HS-5 (cell line): Measurements from ENCODE around the gene MED12L.
A peak's percentile ranks its signal among the peaks of the same experiment; 100 is the strongest.
"Not testable (repeated sequence)": the region's sequence is repeated elsewhere in the genome, so short reads cannot be mapped to it uniquely, and the experiment has no call there.

ENCODE experiments used
- DNase-seq: peaks from one replicate; pipeline ENCODE4 v3.0.0-alpha.2; 2012; ENCODE audit warnings: low read depth

The MED12L gene

DNA sequence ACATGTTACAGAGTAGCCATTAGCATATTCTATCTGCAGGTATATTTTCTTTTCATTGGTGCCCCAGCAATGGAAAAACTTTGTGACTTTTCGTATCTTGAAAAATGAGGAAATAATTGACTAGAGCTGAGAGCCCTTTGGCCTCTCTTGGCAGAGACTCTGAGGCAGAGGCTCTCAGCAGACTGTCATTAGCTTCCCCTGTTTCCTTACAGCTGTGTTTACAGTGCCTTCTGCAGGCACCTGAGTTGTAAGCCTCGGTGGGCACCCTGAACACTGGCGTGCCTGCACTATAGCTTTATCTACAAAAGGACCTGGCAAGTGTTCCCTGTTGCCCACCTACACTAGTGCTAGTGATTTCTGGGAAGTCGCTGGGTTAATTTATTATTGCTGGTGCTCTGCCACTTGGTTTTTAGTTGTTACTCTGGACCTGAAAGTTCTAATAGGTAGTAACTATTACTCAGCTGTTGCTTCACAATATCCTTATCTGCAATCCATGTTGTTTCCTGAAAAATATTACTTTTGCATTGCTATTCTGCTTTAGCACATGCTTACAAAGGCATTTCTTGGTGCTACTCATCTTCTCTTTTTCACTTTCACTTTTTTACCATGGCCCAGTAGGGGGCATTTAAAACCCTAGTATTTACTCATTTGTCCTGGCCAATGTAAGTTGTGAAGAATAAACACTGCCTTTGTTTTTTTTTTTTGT lies 125.4 kb downstream of the MED12L start:
- DNase-seq, result no peak

DNA sequence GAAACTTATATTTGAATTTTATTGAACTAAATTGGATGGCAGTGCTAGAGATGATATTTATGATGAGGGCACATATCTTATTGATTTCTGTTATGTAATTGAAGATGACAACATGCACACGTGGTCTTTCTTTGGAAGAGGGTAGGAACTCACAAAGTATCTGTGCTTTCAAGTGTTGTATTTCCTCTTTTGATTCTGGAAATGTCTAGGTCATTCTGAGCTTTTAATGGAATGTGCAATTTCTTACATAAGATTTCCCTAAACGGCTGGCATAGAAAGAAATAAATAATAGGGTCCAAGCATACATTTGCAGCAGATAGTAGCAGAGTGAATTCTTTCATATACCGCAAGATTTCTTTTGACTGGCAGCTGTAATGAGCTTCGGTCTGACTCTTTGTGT lies 127.7 kb downstream of the MED12L start:
- DNase-seq, result no peak

- DNase-seq, result no peak
Observed at GRCh38 chr3:151213881-151214280, 128.4 kb downstream of the MED12L start.

DNA sequence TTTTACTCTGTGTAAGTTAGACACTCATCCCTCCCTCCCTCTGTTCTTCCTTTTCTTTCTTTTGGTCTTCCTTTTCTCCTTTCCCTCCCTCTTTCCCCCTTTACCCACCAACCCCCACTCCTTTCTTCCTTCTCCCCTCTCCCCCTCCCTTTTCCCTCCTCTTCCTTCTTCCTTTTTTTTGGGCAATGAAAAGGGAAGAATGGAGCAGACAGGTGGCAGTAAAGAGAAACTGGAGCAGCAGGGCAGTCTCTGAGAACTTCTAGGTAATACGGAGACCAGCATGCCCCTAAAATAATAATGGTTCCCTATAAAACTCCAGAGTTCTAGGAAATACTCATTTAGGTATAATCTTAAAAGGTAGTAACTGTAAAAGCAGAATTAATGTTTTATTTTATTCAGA lies 129.0 kb downstream of the MED12L start:
- DNase-seq, result no peak

- DNase-seq, result no peak
Observed at GRCh38 chr3:151216641-151217607, 131.5 kb downstream of the MED12L start.

DNA sequence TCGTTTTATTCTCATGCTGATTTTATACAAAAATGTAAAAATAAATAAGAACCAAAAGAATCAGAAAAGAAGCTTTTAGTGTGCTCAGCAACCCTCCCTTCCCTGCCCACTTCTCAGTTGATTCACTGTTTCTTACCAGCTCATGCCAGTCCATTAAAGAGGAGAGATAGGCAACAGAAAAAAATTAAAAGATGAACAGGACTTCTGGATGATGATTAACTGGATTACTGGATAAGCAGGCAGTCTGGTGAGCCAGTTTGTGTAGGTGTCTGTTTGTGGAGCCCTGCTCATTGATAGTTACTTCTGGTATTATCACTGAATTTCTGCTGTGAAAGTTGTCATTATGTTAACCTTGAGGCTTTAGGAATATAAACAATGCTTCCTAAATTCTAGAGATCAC lies 132.7 kb downstream of the MED12L start:
- DNase-seq, result no peak

DNA sequence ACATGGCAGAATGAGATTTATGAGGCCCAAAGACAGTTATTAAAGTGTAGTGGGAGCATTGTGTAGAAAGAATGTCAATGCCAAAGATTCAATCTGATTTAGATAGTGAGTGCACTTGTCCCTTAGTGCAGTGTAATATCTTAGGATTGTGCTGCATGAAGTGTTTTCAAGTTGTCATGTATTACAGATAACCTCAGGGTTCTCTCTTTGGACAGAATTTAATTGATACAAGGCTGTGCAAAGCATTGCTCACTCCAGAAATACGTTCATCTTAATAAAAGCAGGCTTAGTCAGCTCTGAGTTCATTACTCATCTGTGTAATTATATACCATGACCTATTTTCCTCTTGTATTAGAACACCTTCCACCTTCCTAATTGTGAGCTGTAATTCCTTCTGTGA lies 133.6 kb downstream of the MED12L start:
- peak; percentile 85 for DNase-seq

DNA sequence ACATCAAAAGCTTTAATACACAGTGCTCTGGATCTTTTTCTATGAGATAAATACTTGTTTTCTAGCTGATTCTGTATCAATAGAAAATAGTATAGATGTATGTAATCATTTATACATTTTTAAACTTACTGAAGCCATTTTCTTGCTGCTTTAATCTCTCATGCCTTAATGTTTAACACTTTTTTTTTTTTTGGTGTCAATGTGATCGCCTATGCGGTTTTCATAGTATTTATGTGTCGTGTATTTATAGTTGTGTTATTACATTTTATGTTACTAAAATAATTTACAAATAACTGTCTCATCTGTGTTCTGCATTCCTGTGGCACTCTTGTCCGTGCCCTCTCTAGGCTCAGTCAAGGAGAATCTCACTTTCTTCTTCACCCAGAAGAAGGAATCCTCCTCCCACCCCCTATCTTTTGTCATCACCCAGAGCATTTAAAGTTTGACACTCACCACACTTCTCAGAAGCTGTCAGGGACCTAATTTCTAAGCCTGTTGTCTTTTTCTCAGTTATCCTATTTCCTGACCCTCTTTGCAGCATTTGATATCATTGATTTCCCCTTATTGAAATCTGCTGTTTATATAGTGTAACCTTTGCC lies 138.9 kb downstream of the MED12L start:
- DNase-seq, result no peak

GRCh38 chr3:151225040-151225975 lies 139.8 kb downstream of the MED12L start:
- DNase-seq, result no peak

DNA sequence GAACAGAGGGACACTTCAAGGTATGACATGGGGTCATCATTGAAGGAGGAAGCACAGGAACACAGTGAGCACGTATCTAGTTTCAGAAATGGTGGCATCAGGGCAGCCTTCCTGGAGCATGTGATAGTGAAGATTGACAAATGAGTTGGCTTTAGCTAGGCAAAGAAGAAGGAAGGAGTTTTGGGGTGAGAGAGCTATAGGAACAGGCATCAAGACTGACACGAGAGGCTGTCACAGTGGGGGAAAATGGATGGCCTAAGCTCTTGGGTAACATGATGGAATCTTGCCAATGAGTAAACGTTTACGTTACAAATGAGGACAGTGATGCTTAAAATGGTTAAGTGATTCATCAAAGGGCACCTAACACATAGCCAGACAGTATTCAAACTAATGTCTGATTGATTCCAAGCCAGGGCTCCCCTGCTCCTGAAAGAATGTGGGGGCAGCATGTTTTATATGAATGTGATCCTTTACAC lies 140.7 kb downstream of the MED12L start:
- peak; percentile 75 for DNase-seq

GRCh38 chr3:151226825-151227224 lies 141.4 kb downstream of the MED12L start:
- no peak for DNase-seq

GRCh38 chr3:151227266-151227806 lies 141.9 kb downstream of the MED12L start:
- DNase-seq, result no peak

DNA sequence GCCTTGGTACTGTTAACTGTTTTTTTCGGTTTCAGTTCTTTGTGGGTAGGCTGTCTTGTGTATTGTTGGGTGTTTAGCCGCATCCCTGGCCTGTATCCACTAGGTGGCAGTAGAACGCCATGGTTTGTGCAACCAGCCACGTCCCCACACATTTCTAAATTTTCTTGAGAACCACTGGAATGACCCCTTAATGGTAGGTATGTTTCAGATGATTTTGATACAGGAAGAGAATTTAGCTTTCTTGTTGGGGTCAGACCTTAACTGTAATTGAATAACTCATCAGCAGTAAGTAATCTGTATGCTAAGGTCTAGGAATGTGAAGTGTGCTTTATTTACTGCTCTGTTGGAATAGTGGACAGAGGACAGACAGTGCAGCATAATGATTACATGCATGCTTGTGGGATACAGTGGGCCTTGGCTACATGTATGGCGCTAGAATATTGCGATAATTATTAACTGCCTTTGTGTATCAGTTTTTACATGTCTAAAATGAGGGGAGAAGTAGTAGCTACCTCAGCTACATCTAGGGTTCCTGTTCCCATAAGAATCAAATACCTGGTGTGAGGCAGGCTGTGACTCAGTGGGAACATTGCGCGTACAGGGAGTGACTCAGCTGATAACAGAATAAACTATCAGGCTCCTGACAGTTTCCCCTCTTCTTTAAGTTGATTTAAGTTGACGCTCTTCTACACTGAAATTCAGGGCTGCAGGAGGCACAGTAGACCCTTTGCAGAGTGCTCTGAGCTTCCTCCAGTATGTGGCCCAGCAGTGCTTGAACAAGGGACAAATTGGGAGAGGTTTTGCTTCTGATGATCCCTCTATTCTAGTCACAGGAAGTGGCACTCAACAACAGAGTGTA lies 142.6 kb downstream of the MED12L start:
- peak; percentile 70 for DNase-seq

- peak; percentile 39 for DNase-seq
Observed at GRCh38 chr3:151228666-151229040, 143.2 kb downstream of the MED12L start.

- DNase-seq, result no peak
Observed at GRCh38 chr3:151230646-151231045, 145.2 kb downstream of the MED12L start.

DNA sequence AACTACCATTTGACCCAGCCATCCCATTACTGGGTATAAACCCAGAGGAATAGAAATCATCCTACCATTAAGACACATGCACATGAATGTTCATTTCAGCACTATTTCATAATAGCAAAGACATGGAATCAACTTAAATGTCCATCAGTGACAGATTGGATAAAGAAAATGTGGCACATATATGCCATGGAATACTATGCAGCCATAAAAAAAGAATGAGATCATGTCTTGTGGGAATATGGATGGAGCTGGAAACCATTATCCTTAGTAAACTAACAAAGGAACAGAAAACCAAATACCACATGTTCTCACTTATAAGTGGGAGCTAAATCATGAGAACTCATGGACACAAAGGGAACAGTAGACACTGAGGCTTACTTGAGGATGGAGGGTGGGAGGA lies 146.9 kb downstream of the MED12L start:
- DNase-seq, result not testable (repeated sequence)

DNA sequence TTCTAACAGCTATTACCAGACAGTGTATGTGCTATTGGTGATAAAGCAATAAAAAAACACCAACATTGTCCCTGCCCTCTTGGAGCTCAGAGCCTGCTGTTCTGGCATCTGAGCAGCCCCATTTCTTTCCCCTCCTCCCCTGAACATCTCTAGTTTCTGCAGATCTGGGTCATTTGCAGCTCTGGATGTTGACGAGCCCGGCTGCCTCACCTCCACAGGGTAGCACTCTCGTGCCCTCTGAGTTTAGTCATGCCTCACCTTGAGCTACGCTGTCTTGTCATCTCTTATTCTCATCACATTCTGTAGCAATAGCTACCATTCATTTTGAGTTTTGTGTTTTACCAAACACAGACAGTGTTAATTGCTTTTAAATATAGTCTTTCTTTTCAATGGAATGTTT lies 147.5 kb downstream of the MED12L start:
- DNase-seq, result no peak

GRCh38 chr3:151234825-151235224 lies 149.4 kb downstream of the MED12L start:
- no peak for DNase-seq

GRCh38 chr3:151236316-151236715 lies 150.9 kb downstream of the MED12L start:
- no peak for DNase-seq

DNA sequence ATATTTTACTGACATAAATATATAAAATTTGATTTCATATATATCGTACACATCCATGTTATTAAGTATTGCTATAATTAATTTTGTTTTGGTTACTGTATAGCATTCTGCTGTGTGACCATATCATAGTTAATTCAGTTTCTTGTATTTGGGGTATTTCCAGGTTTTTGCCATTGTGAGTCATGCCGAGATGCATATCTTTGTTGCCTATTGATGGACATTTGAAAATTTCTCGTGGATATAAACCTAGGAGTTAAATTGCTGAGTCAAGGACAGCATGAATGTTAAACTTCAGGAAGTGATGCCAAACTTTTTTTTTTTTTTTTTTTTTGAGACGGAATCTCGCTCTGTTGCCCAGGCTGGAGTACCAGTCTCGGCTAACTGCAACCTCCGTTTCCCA lies 151.3 kb downstream of the MED12L start:
- no peak for DNase-seq
